NOMO-1 treated with DMSO at 0.1 percent for 48 hours (cell line): ENCODE results near the gene DET1.
"Not testable (repeated sequence)": the region's sequence is repeated elsewhere in the genome, so short reads cannot be mapped to it uniquely, and the experiment has no call there.

Source experiments
- DNase-seq: peaks from one replicate; lab custom pipeline; 2025; ENCODE audit not compliant: unreplicated experiment; lab: John Stamatoyannopoulos, UW

DET1 gene

GRCh38 chr15:88498996-88499395 is 47.5 kb downstream of the DET1 start:
- no peak for DNase-seq

- DNase-seq: no peak
Observed at GRCh38 chr15:88497109-88497765, 49.2 kb downstream of the DET1 start.

GRCh38 chr15:88493844-88494243 is 52.6 kb downstream of the DET1 start:
- DNase-seq: no peak

- DNase-seq: no peak
Observed at GRCh38 chr15:88491158-88491557, 55.3 kb downstream of the DET1 start.

- no peak for DNase-seq
Observed at GRCh38 chr15:88490036-88490435, 56.4 kb downstream of the DET1 start.

GRCh38 chr15:88489321-88489720 is 57.2 kb downstream of the DET1 start:
- no peak for DNase-seq

- DNase-seq: peak; percentile 58
Observed at GRCh38 chr15:88487796-88488523, 58.5 kb downstream of the DET1 start.

- no peak for DNase-seq
Observed at GRCh38 chr15:88487178-88487795, 59.2 kb downstream of the DET1 start.

GRCh38 chr15:88484682-88485331 is 61.7 kb downstream of the DET1 start:
- peak; percentile 23 for DNase-seq

- DNase-seq: no peak
Observed at GRCh38 chr15:88482263-88482662, 64.2 kb downstream of the DET1 start.

GRCh38 chr15:88480981-88481380 is 65.5 kb downstream of the DET1 start:
- no peak for DNase-seq

GRCh38 chr15:88479169-88479568 is 67.3 kb downstream of the DET1 start:
- no peak for DNase-seq

- DNase-seq: no peak
Observed at GRCh38 chr15:88477904-88478303, 68.6 kb downstream of the DET1 start.

GRCh38 chr15:88477126-88477525 is 69.4 kb downstream of the DET1 start:
- no peak for DNase-seq

GRCh38 chr15:88476635-88477060 is 69.8 kb downstream of the DET1 start:
- DNase-seq: peak; percentile 37

GRCh38 chr15:88473661-88474293 is 72.7 kb downstream of the DET1 start:
- DNase-seq: not testable (repeated sequence)

GRCh38 chr15:88472225-88472624 is 74.3 kb downstream of the DET1 start:
- no peak for DNase-seq

- no peak for DNase-seq
Observed at GRCh38 chr15:88470625-88471372, 75.7 kb downstream of the DET1 start.

- no peak for DNase-seq
Observed at GRCh38 chr15:88469321-88469720, 77.2 kb downstream of the DET1 start.

- not testable (repeated sequence) for DNase-seq
Observed at GRCh38 chr15:88468721-88469120, 77.8 kb downstream of the DET1 start.
